Measurements from ENCODE around the gene HSF5.
A peak's percentile ranks its signal among the peaks of the same experiment; 100 is the strongest.

Gene HSF5

DNA sequence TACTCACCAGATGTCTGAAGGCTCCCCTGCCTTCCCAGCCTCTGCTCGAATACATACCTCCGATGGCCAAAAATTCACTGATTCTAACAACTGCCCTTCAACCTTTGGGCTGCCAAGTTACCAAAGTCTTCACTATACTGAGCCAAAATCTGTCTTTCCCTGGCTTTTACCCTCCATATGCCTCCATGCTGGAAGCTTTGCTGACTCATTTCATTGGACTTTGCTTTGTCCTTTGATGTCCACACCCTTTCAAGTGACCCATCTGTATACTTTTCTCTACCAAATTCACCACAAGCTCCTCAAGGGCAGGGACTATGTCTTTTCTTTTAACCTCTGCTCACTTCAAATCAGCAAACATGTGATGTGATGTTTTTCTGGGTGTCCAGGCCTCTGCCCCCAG, 47.2 kb upstream of the HSF5 start:
- Histone ChIP-seq H3K27me3 (ENCODE audit: insufficient read depth, poor library complexity, severe bottlenecking) (peaks cover 19% of the 10 kb centered on the region), H3K27ac (replicated peaks) (no peak overlapping the region), H3K4me3 (replicated peaks; ENCODE audit: insufficient read depth, low read length) (no peak overlapping the region)
- TF ChIP-seq GABPA (IDR thresholded peaks at IDR 0.05; ENCODE audit: low read depth) (no peak), POLR2AphosphoS5 (IDR thresholded peaks at IDR 0.05; ENCODE audit: low read depth) (no peak), SPI1 (IDR thresholded peaks at IDR 0.05; ENCODE audit: borderline replicate concordance, low read depth) (no peak)
- TF ChIP-seq, protein P1, sequence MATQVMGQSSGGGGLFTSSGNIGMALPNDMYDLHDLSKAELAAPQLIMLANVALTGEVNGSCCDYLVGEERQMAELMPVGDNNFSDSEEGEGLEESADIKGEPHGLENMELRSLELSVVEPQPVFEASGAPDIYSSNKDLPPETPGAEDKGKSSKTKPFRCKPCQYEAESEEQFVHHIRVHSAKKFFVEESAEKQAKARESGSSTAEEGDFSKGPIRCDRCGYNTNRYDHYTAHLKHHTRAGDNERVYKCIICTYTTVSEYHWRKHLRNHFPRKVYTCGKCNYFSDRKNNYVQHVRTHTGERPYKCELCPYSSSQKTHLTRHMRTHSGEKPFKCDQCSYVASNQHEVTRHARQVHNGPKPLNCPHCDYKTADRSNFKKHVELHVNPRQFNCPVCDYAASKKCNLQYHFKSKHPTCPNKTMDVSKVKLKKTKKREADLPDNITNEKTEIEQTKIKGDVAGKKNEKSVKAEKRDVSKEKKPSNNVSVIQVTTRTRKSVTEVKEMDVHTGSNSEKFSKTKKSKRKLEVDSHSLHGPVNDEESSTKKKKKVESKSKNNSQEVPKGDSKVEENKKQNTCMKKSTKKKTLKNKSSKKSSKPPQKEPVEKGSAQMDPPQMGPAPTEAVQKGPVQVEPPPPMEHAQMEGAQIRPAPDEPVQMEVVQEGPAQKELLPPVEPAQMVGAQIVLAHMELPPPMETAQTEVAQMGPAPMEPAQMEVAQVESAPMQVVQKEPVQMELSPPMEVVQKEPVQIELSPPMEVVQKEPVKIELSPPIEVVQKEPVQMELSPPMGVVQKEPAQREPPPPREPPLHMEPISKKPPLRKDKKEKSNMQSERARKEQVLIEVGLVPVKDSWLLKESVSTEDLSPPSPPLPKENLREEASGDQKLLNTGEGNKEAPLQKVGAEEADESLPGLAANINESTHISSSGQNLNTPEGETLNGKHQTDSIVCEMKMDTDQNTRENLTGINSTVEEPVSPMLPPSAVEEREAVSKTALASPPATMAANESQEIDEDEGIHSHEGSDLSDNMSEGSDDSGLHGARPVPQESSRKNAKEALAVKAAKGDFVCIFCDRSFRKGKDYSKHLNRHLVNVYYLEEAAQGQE (IDR thresholded peaks at IDR 0.05; ENCODE audit: insufficient replicate concordance, low read depth): no peak
- TF ChIP-seq, protein P2, sequence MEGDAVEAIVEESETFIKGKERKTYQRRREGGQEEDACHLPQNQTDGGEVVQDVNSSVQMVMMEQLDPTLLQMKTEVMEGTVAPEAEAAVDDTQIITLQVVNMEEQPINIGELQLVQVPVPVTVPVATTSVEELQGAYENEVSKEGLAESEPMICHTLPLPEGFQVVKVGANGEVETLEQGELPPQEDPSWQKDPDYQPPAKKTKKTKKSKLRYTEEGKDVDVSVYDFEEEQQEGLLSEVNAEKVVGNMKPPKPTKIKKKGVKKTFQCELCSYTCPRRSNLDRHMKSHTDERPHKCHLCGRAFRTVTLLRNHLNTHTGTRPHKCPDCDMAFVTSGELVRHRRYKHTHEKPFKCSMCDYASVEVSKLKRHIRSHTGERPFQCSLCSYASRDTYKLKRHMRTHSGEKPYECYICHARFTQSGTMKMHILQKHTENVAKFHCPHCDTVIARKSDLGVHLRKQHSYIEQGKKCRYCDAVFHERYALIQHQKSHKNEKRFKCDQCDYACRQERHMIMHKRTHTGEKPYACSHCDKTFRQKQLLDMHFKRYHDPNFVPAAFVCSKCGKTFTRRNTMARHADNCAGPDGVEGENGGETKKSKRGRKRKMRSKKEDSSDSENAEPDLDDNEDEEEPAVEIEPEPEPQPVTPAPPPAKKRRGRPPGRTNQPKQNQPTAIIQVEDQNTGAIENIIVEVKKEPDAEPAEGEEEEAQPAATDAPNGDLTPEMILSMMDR (IDR thresholded peaks at IDR 0.05; ENCODE audit: insufficient read depth, low read length): no peak
- DNase-seq (ENCODE audit: low read depth in 1 of 2, low spot score in 1 of 2): no peak

DNA sequence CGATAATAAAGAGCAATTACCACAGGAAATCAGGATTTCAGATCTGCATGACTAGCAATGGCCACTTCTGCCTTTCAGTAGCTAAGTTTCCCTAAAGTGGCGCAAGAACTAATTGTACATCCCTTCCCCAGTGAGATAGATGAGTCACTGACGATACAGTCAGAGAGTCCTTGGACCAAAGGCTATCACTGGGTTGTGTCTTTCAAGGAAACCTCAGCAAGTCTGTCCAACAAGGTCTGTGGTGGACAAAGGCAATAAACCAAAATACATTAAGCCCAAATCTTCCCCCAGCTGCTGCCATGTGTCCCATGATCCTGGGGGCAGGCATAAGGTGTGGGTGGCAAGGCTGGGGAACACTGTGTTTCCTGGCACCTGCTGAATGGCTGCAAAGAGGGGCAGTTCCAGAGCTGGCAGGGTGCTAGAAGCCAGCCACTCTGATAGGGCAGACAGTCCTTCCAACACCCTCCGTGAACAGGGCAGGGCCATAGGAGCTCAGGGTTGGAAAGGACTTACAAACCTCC, 46.8 kb upstream of the HSF5 start:
- TF ChIP-seq, protein P2 (IDR thresholded peaks at IDR 0.05; ENCODE audit: insufficient read depth, low read length): no peak
- TF ChIP-seq POLR2AphosphoS5 (IDR thresholded peaks at IDR 0.05; ENCODE audit: low read depth) (no peak), GABPA (IDR thresholded peaks at IDR 0.05; ENCODE audit: low read depth) (no peak), SPI1 (IDR thresholded peaks at IDR 0.05; ENCODE audit: borderline replicate concordance, low read depth) (no peak)
- TF ChIP-seq, protein P1 (IDR thresholded peaks at IDR 0.05; ENCODE audit: insufficient replicate concordance, low read depth): no peak
- Histone ChIP-seq H3K4me3 (replicated peaks; ENCODE audit: insufficient read depth, low read length) (no peak overlapping the region), H3K27me3 (ENCODE audit: insufficient read depth, poor library complexity, severe bottlenecking) (peaks cover 21% of the 10 kb centered on the region), H3K27ac (replicated peaks) (no peak overlapping the region)
- peak in 1 of 2 experiments; percentile 50 for DNase-seq (ENCODE audit: low read depth in 1 of 2, low spot score in 1 of 2)

DNA sequence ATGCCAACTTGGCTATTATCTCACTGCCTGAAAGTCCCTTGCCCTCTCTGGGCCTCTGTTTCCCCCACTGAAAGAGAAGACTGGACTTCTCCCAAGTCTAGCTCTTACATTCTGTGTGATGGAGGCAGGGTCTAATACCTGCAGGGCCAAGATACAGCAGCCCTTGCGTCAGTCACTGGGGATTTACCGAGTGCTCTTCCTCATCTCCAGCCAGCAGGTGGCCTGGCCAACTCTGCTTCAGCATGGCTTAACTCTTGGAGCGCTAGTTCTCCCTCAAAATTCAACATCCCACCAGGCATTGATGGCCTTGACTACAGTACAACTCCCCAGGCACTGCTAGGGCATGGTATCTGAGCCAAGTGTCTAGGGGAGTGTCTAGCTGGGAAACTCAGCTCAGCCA, 46.1 kb upstream of the HSF5 start:
- H3K27ac ChIP-seq (replicated peaks): no peak overlapping the region
- H3K4me3 ChIP-seq (replicated peaks; ENCODE audit: insufficient read depth, low read length): no peak overlapping the region
- H3K27me3 ChIP-seq (ENCODE audit: insufficient read depth, poor library complexity, severe bottlenecking): peaks cover 21% of the 10 kb centered on the region
- no peak for DNase-seq (ENCODE audit: low read depth in 1 of 2, low spot score in 1 of 2)
- TF ChIP-seq, protein P1 (IDR thresholded peaks at IDR 0.05; ENCODE audit: insufficient replicate concordance, low read depth): no peak
- no peak for TF ChIP-seq SPI1 (IDR thresholded peaks at IDR 0.05; ENCODE audit: borderline replicate concordance, low read depth)
- TF ChIP-seq, protein P2 (IDR thresholded peaks at IDR 0.05; ENCODE audit: insufficient read depth, low read length): no peak
- no peak for TF ChIP-seq GABPA (IDR thresholded peaks at IDR 0.05; ENCODE audit: low read depth)
- TF ChIP-seq POLR2AphosphoS5 (IDR thresholded peaks at IDR 0.05; ENCODE audit: low read depth): no peak

Measured in HL-60 (cell line).